Heart right ventricle (tissue), 16 donors: ENCODE measurements around the gene HCFC1. TPM values are rescaled to one million over a fixed set of nuclear protein-coding genes. Genes with fewer than 3 reads are reported as not detected.

Experiments used
- ATAC-seq, 8 donors: fragments of 200-7000 bp; cut with Tn5 transposase; one replicate each; pipeline ENCODE4 v1.9.1; 2020; ENCODE audit warnings: mild to moderate bottlenecking in 8 of 8, moderate library complexity in 8 of 8, moderate number of reproducible peaks in 1 of 8
- DNase-seq, 2 donors: peaks; one replicate each; pipeline ENCODE4 v3.0.0-alpha.2; 2020
- H3K27ac ChIP-seq, 10 donors: fragments of 200-600 bp; sonication (generic) in 2 of 10; one replicate each; pipeline versions ENCODE4 v1.5.0 to v1.8.0; 2020 to 2022; ENCODE audit warnings: mild to moderate bottlenecking in 3 of 10
- H3K27me3 ChIP-seq, 7 donors: fragments of 200-600 bp; one replicate each; pipeline ENCODE4 v1.8.0; 2021 to 2022; ENCODE audit warnings: mild to moderate bottlenecking in 2 of 7
- H3K36me3 ChIP-seq, 9 donors: fragments of 200-600 bp; sonication (generic) in 1 of 9; one replicate each; pipeline versions ENCODE4 v1.5.0 to v1.8.0; 2020 to 2022; ENCODE audit warnings: mild to moderate bottlenecking in 2 of 9
- H3K4me1 ChIP-seq, 9 donors: fragments of 200-600 bp; sonication (generic) in 1 of 9; one replicate each; pipeline versions ENCODE4 v1.5.0 to v1.8.0; 2020 to 2022; ENCODE audit warnings: mild to moderate bottlenecking in 4 of 9
- H3K4me3 ChIP-seq, 10 donors: fragments of 200-600 bp; sonication (generic) in 2 of 10; one replicate each; pipeline versions ENCODE4 v1.5.0 to v1.8.0; 2020 to 2022; ENCODE audit warnings: mild to moderate bottlenecking in 7 of 10, moderate library complexity in 2 of 10
- H3K9me3 ChIP-seq, 11 donors: fragments of 200-600 bp in 10 of 11; sonication (generic) in 2 of 11; one replicate each; pipeline versions ENCODE4 v1.5.0 to v1.8.0; 2013 to 2022; ENCODE audit warnings: mild to moderate bottlenecking in 2 of 11, control low read depth in 1 of 11, moderate library complexity in 1 of 11
- WGBS, 2 donors: extraction: QIAGEN DNeasy Blood & Tissue Kit; methylation state at CpG; one replicate each; pipeline ENCODE4 v1.1.7; 2013; ENCODE audit warnings: inconsistent platforms in 1 of 2; 5-methylcytosine and 5-hydroxymethylcytosine counted together
- intact Hi-C, 10 donors: fragments of 100-400 bp; cut with DNase I; formaldehyde crosslinking; loops; one replicate each; pipeline versions ENCODE4 v1.11.1 to v1.14.2; 2022
- polyA plus RNA-seq, 2 donors: library from polyadenylated mRNA; stranded (reverse); fragments of 200-250 nt; gene quantifications; one replicate each; pipeline ENCODE4 v1.2.3, GENCODE V29; 2013
- total RNA-seq, 10 donors: library from RNA; stranded (reverse); fragmentation: NEBNext Ultra II Directional in 3 of 10; extraction: Animal tissue kit (Norgen Biotek cat#: 25700) in 3 of 10; gene quantifications; one replicate each; pipeline versions ENCODE4 v1.2.1 to v1.2.4, GENCODE V29; 2021 to 2023
- TF ChIP-seq, protein P1 (sequence below), 9 donors: fragments of 200-600 bp; sonication (generic) in 2 of 9; IDR thresholded peaks; one replicate each; pipeline versions ENCODE4 v1.5.0 to v1.8.0; 2021 to 2022; ENCODE audit warnings: antibody characterized with exemption in 9 of 9, mild to moderate bottlenecking in 5 of 9, moderate library complexity in 1 of 9
- donor health status: Arrhythmogenic right ventricular cardiomyopathy.
- donor health status: ischemic (EF 13 %, LVEDD 7.1; RV severe dilation, severe dysfunction).
- donor health status: healthy with polysubstance abuse.
- donor health status: DM: no; HTN: yes; CAD: no.
- donor health status: DM: no; HTN: no; CAD: no.
- donor health status: ischemic (EF 25% LVEDD 6.9; RV normal size, moderate dysfunction).
- donor health status: ischemic (EF 25% LVEDD 5.7; RV mildly dilated, moderate dysfunction).
- donor health status: healthy.
- donor health status: DM: yes; HTN: yes; CAD: no.
- donor health status: Ischemic cardiomyopathy.
- donor health status: ischemic (EF 35%, LVEDD 5.7; RV mildly dilated, moderate dysfunction).
- donor health status: nonischemic (EF 11% LVEDD 7.7; RV severe dilation, severe dysfunction).
- donor health status: DM: yes; HTN: yes; CAD: no.
- donor health status: PGD.
- donor health status: ischemic (EF 29% LVEDD 5.4; RV normal size, mild dysfunction).
- donor health status: nonischemic (EF 23%, LVEDD 6.1; RV moderate dilation, normal function).

Gene HCFC1
- total and polyA plus RNA-seq, 12 donors = 12.3 to 41.6 (median 31.2) TPM

DNA sequence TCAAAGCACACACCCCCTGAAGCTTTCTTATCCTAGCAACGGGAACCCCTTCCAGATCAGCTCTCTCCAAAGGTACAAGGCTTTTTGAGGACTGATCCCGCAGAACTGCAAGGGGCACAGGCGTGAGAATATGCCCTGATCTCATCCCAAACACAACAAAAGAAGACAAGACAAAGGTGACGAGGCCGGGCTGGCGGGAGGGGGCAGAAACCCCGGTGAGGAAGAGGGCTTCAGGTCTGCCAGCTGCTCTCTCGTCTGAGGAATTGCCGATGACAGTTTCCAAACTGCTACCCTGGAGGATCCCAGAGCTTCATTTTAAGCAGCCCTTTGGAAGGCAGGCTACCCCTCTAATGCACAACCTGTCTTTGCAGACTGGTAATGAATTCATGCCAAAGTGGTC is 3.4 kb downstream of the HCFC1 start:
- Histone ChIP-seq H3K36me3 (peaks cover 0 to 14% (median 0%) of the 10 kb centered on the region in 9 donors), H3K27me3 (peaks cover 0 to 15% (median 0%) of the 10 kb centered on the region in 7 donors), H3K4me1 (peaks cover 8 to 60% (median 42%) of the 10 kb centered on the region in 9 donors), H3K9me3 (no peaks in the 10 kb centered on the region), H3K27ac (peak overlapping the region in 6 of 10 donors; percentile 64 to 100 (median 96)), H3K4me3 (peak overlapping the region in 6 of 10 donors; percentile 4 to 92 (median 88))
- TF ChIP-seq, protein P1, sequence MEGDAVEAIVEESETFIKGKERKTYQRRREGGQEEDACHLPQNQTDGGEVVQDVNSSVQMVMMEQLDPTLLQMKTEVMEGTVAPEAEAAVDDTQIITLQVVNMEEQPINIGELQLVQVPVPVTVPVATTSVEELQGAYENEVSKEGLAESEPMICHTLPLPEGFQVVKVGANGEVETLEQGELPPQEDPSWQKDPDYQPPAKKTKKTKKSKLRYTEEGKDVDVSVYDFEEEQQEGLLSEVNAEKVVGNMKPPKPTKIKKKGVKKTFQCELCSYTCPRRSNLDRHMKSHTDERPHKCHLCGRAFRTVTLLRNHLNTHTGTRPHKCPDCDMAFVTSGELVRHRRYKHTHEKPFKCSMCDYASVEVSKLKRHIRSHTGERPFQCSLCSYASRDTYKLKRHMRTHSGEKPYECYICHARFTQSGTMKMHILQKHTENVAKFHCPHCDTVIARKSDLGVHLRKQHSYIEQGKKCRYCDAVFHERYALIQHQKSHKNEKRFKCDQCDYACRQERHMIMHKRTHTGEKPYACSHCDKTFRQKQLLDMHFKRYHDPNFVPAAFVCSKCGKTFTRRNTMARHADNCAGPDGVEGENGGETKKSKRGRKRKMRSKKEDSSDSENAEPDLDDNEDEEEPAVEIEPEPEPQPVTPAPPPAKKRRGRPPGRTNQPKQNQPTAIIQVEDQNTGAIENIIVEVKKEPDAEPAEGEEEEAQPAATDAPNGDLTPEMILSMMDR (IDR thresholded peaks at IDR 0.05) = no peak
- 32 to 35% methylated on average over 9 of the region's 9 CpGs for WGBS, 2 donors
- intact Hi-C loops = no loop called here
- no peak for DNase-seq
- no peak for ATAC-seq

DNA sequence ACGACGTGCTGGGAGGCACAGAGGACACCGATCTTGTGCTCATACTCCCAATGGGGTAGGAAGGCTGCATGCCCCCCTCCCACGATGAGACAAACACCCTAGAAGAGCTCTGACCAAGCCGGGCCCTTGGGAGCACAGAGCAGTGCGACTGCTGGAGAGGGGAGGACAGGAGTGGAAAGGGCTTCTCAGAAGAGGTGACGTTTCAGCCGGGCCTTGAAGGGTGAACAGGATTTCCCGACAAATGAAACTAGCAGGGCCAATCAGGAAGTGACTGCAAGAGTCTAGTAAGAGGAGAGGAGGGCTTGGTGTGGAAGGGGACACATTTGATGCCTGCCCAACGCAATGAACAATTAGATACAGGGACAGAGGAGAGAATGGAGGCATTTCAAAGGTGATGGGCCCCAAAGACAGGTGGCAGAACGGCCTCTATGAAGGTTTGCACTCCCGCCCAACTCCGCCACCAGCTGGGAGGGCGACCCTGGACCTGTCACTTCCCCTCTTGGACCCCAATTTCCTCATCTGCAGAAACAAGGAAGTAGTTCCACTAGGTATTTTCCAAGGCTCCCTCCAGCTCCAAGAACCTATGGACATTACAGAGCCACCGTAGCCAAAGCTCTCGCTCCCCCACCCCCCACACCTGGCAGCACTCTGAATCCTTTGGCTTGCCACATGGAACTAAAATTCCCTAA is 3.9 kb downstream of the HCFC1 start:
- ATAC-seq (no peak), DNase-seq (no peak)
- Histone ChIP-seq H3K27ac (peak overlapping the region in 6 of 10 donors; percentile 13 to 98 (median 64)), H3K27me3 (peaks cover 0 to 15% (median 0%) of the 10 kb centered on the region in 7 donors), H3K4me3 (peak overlapping the region in 4 of 10 donors; percentile 3 to 86 (median 40)), H3K36me3 (peaks cover 0 to 19% (median 0%) of the 10 kb centered on the region in 9 donors), H3K9me3 (no peaks in the 10 kb centered on the region), H3K4me1 (peaks cover 8 to 59% (median 42%) of the 10 kb centered on the region in 9 donors)
- TF ChIP-seq, protein P1 (IDR thresholded peaks at IDR 0.05) = no peak
- intact Hi-C loops = no loop called here
- 52 to 64% methylated on average over 16 of the region's 16 CpGs for WGBS, 2 donors

DNA sequence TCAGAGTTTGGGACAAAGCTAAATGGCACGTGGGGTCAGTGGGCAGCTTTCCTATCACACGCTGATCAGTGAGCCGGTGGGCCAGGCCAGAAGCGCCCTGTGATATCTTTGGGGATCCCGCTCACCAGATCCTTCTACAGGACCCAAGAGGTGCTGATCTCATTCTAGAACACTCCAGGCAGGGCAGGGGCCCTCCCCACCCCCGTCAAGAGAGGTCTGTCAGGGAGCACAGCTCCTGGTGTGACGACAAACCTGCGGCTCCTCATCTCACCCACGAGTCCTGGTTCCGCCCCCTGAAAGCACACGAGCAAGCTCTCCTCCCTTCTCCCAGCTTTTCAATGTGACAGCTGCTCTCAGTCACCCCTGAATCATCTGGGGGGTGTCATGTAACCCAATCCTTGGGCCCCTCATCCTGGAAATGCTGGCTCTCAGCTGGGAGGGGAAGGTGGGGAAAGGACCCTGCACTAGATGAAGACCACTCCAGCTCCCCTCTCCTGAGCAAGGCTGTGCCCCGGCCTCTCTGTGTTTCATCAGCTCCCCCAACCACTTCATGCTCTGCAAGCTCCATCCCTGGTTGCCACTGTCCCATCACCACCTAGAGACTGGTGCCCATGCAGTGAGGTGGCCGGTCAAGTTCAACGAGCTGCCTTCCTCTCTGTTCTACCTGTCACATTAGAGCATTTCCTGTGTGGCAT is 4.6 kb downstream of the HCFC1 start:
- ATAC-seq = no peak
- DNase-seq = no peak
- intact Hi-C loops = no loop called here
- Histone ChIP-seq H3K9me3 (no peaks in the 10 kb centered on the region), H3K4me1 (peaks cover 8 to 59% (median 42%) of the 10 kb centered on the region in 9 donors), H3K27me3 (peaks cover 0 to 15% (median 0%) of the 10 kb centered on the region in 7 donors), H3K36me3 (peaks cover 0 to 26% (median 0%) of the 10 kb centered on the region in 9 donors), H3K4me3 (peak overlapping the region in 1 of 10 donors; percentile 86), H3K27ac (peak overlapping the region in 5 of 10 donors; percentile 22 to 98 (median 43))
- WGBS, 2 donors = 59 to 64% methylated on average over 14 of the region's 14 CpGs
- TF ChIP-seq, protein P1 (IDR thresholded peaks at IDR 0.05) = no peak

DNA sequence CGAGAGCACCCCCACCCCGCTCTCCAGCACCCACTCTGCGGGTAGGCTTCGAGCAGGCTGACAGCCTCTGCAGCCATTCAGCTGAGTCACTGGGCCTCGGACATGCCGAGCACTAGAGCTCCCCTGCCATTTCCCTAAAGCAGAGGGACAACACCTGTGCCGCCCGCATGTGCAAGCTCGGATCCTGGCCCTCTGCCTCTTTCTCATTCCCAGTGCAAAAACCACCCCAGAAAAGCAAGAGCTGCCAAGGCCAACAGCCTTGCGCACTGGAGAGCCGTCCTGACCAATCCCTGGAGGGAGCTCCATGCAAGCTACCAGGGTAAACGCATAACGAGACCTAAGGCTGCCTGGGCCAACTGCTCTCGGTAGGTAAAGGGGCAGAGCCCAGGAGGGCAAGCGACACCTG is 5.3 kb downstream of the HCFC1 start:
- peak in 1 of 8 donors; percentile 2 for ATAC-seq
- H3K4me3 ChIP-seq = no peak overlapping the region

More for the DNA sequence above, 5.3 kb downstream of the HCFC1 start:
- Histone ChIP-seq H3K27ac (peak overlapping the region in 4 of 10 donors; percentile 19 to 98 (median 33)), H3K9me3 (no peaks in the 10 kb centered on the region), H3K27me3 (peaks cover 0 to 22% (median 0%) of the 10 kb centered on the region in 7 donors), H3K4me1 (peaks cover 8 to 59% (median 42%) of the 10 kb centered on the region in 9 donors), H3K36me3 (peaks cover 0 to 33% (median 4%) of the 10 kb centered on the region in 9 donors)
- DNase-seq = no peak
- intact Hi-C loops = no loop called here
- TF ChIP-seq, protein P1 (IDR thresholded peaks at IDR 0.05) = no peak
- 53 to 54% methylated on average over 15 of the region's 15 CpGs for WGBS, 2 donors
